ENCODE measurements around the gene GNPDA1.

Gene GNPDA1

DNA sequence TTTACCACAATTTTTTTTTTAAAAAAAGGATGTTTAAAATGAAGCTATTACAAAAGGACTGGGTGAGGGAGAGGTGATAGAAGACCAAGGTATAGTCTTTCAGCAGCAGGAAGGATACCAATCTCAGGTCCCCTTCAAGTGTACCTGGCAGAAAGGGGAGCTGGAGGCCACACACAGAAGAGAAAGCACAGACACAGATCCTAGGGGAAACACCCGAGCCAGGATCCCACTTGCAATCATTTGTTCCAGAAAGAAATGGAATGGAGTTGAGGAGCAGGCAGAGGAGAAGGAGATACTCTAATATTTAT is 5.6 kb downstream of the GNPDA1 start:
- no peak for DNase-seq (ENCODE audit: low spot score)
- ChIA-PET CTCF (interaction anchor here (0.6 kb wide), 1 partner anchor 20 kb away, joined by 7 read pairs; no protein-coding TSS in a partner anchor), POLR2A (ENCODE audit: low non-redundant PET) (interaction anchor here (0.5 kb wide), 1 partner anchor 119 kb away, joined by 6 read pairs; no protein-coding TSS in a partner anchor)
- H3K27ac ChIP-seq: no peak overlapping the region
- no peak for TF ChIP-seq CTCF (conservative IDR thresholded peaks at IDR 0.05; ENCODE audit: low read depth)

- no peak for TF ChIP-seq CTCF (conservative IDR thresholded peaks at IDR 0.05; ENCODE audit: low read depth)
- DNase-seq (ENCODE audit: low spot score): no peak
- POLR2A ChIA-PET (ENCODE audit: low non-redundant PET): interaction anchor here (0.5 kb wide), 1 partner anchor 119 kb away, joined by 6 read pairs; no protein-coding TSS in a partner anchor
- no peak overlapping the region for H3K27ac ChIP-seq
- CTCF ChIA-PET: interaction anchor here (0.6 to 1.9 kb wide), 3 partner anchors 9 to 94 kb away, joined by 3 to 8 read pairs (median 7); no protein-coding TSS in a partner anchor
Measured at GRCh38 chr5:142006363-142007236, 6.2 kb downstream of the GNPDA1 start.

- ChIA-PET CTCF (interaction anchor here (0.7 kb wide), 1 partner anchor 359 kb away, joined by 3 read pairs; no protein-coding TSS in a partner anchor), POLR2A (ENCODE audit: low non-redundant PET) (no interaction called here)
- H3K27ac ChIP-seq: no peak overlapping the region
- no peak for DNase-seq (ENCODE audit: low spot score)
- no peak for TF ChIP-seq CTCF (conservative IDR thresholded peaks at IDR 0.05; ENCODE audit: low read depth)
Measured at GRCh38 chr5:142003266-142003800, 9.5 kb downstream of the GNPDA1 start.

- peak overlapping the region; percentile 37 for H3K27ac ChIP-seq
- DNase-seq (ENCODE audit: low spot score): no peak
- CTCF ChIA-PET: interaction anchor here (0.9 to 1.2 kb wide), 3 partner anchors 11 to 309 kb away, joined by 3 to 6 read pairs (median 3); partner anchors contain the start of gene GNPDA1
- POLR2A ChIA-PET (ENCODE audit: low non-redundant PET): interaction anchor here (0.6 kb wide), 1 partner anchor 31 kb away, joined by 6 read pairs; no protein-coding TSS in a partner anchor
- TF ChIP-seq CTCF (conservative IDR thresholded peaks at IDR 0.05; ENCODE audit: low read depth): no peak
Measured at GRCh38 chr5:142000704-142001484, 11.9 kb downstream of the GNPDA1 start.

- ChIA-PET CTCF (interaction anchor here (0.9 to 1.2 kb wide), 4 partner anchors 12 to 308 kb away, joined by 3 to 6 read pairs (median 4); partner anchors contain the start of gene GNPDA1), POLR2A (ENCODE audit: low non-redundant PET) (no interaction called here)
- DNase-seq (ENCODE audit: low spot score): no peak
- TF ChIP-seq CTCF (conservative IDR thresholded peaks at IDR 0.05; ENCODE audit: low read depth): no peak
- H3K27ac ChIP-seq: no peak overlapping the region
Measured at GRCh38 chr5:142000173-142000572, 12.7 kb downstream of the GNPDA1 start.

DNA sequence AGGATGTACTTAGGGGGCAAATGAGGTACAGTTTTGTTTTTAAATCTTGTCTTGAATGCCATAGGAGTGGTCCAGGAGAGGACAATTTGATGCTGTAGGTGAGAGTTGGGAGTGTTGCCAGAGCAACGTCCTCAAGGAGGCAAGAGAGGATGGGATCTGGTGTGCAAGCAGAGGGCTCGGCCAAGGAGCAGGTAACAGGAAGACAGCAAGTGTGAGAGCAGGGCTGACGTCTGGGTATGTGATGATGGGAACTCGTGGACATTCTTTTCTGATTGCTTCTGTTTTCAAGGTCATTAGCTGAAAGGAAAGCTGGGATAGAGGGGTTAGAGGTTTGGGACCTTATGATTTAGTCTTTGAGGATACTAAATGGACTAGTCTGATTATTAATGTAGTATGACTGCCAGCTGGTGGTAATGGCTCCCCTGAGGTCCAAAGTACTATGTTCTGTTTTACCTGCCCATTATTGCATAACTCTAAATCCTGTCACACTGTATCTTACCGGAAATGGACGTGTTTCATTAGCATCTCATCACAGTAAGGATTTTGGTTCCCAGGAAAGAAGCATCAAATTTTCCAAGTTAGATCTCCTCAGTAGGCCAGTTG is 15.4 kb downstream of the GNPDA1 start:
- TF ChIP-seq CTCF (conservative IDR thresholded peaks at IDR 0.05; ENCODE audit: low read depth): no peak
- CTCF ChIA-PET: no interaction called here

More for the DNA sequence above, 15.4 kb downstream of the GNPDA1 start:
- no peak for DNase-seq (ENCODE audit: low spot score)
- POLR2A ChIA-PET (ENCODE audit: low non-redundant PET): no interaction called here
- no peak overlapping the region for H3K27ac ChIP-seq

All from RWPE1 (cell line).